Measurements from ENCODE around the gene DARS1. TPM values are rescaled to one million over a fixed set of nuclear protein-coding genes. Genes with fewer than 3 reads are reported as not detected.

DARS1 gene
- polyA plus RNA-seq, 1 of the 3 experiments (the other 2 are of a cell fraction) = 52.2 TPM

DNA sequence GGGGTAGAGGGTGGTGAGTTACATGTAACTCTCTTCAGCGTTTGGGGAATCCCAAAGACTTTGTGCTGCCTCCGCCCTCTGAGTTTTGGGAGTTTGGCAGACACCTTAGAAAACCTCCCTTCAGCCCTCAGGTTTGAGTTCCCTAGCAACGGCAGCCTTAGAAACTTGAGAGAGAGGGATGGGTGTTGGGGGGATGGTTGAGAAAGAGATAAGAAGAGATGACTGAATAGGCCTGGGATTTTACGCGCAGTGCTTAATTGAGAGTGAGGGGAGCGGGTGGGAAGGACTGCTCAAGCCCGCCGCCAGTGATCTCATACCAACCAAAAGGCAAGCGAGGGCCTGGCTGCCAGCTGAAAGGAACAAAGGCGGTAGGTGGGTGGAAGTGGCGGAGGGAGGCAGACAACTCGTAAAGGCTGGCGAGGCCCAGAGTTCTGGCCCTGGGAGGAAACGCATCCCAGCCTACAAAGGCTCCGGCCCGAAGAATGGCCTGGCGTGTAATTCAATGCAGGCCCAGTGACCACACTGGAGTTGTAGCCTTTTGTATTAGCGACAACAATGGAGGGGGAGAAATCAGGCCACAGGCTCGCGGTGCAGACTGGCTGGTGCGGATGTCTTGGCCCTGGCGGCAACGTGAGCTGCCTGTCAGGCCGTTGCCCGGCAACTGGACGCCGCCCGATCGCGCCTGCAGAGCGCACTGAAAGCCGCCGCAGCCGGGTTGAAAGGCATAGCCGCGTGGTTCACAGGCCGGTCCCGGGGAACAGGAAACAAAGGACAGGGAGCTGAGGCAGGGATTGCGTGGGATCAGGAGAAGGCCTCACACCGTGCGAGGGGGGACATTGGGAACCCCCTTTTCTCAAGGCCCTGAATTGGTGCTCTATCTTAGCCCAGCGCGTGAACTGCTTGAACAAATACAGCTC, 39.9 kb upstream of the DARS1 start:
- H3K9ac ChIP-seq = no peak overlapping the region
- peaks cover 0 to 2% of the 10 kb centered on the region in 2 experiments; a peak in 1 of 4 replicates for H3K4me1 ChIP-seq (ENCODE audit: control insufficient read depth in 1 of 2, insufficient read depth in 2 of 2, low read depth in 1 of 2, low read length in 1 of 2)
- no peak overlapping the region for H2AFZ ChIP-seq (ENCODE audit: low read depth)
- no peaks in the 10 kb centered on the region for H3K79me2 ChIP-seq (ENCODE audit: insufficient read depth)
- 0 out of 4 replicates have a peak overlapping the region, but pooled peaks of 1 of the 2 experiments have one; percentile 4 for H3K27ac ChIP-seq (ENCODE audit: low read depth in 2 of 2, low read length in 1 of 2)
- no peaks in the 10 kb centered on the region for H3F3A ChIP-seq (replicated peaks; ENCODE audit: insufficient read depth)
- H3K4me3 ChIP-seq (ENCODE audit: low read depth in 2 of 2, low read length in 1 of 2) = no peak overlapping the region
- TF ChIP-seq NFIC (IDR thresholded peaks at IDR 0.05; ENCODE audit: borderline replicate concordance) (no peak), CHD2 (IDR thresholded peaks at IDR 0.05; ENCODE audit: low read length, partially characterized antibody) (no peak), MXI1 (IDR thresholded peaks at IDR 0.05; ENCODE audit: low read depth, low read length) (peak; percentile 61; the same call in 1 of the 2 replicates)
- no peak overlapping the region for H3K4me2 ChIP-seq
- H3K36me3 ChIP-seq (replicated peaks in 1 of 2; ENCODE audit: control insufficient read depth in 1 of 2, insufficient read depth in 2 of 2, low read length in 1 of 2) = no peaks in the 10 kb centered on the region
- no peaks in the 10 kb centered on the region for H3K9me3 ChIP-seq
- CTCF ChIA-PET = interaction anchor here (0.6 to 1.6 kb wide), 4 partner anchors 9 to 1949 kb away, joined by 3 to 4 read pairs (median 3); no protein-coding TSS in a partner anchor
- H3K27me3 ChIP-seq (ENCODE audit: insufficient read depth) = no peaks in the 10 kb centered on the region
- peak; percentile 44 for DNase-seq
- WGBS (ENCODE audit: low lambda C conversion rate) = 75% methylated on average over 39 of the region's 43 CpGs
- H3K9me2 ChIP-seq = no peaks in the 10 kb centered on the region
- H4K20me1 ChIP-seq (ENCODE audit: insufficient read depth) = no peaks in the 10 kb centered on the region
- POLR2A ChIA-PET = no interaction called here

- H3K79me2 ChIP-seq (ENCODE audit: insufficient read depth) = no peaks in the 10 kb centered on the region
- H3K4me2 ChIP-seq = no peak overlapping the region
- H3K4me1 ChIP-seq (ENCODE audit: control insufficient read depth in 1 of 2, insufficient read depth in 2 of 2, low read depth in 1 of 2, low read length in 1 of 2) = peaks cover 0 to 4% of the 10 kb centered on the region in 2 experiments; a peak in 1 of 4 replicates
- ChIA-PET CTCF (interaction anchor here (1.1 kb wide), 1 partner anchor 94 kb away, joined by 3 read pairs; no protein-coding TSS in a partner anchor), POLR2A (no interaction called here)
- H3F3A ChIP-seq (replicated peaks; ENCODE audit: insufficient read depth) = no peaks in the 10 kb centered on the region
- H3K27me3 ChIP-seq (ENCODE audit: insufficient read depth) = no peaks in the 10 kb centered on the region
- no peak for TF ChIP-seq NFIC (IDR thresholded peaks at IDR 0.05; ENCODE audit: borderline replicate concordance)
- TF ChIP-seq EP300 (IDR thresholded peaks at IDR 0.05; ENCODE audit: borderline replicate concordance in 1 of 2, low read depth in 1 of 2, low read length in 1 of 2) = no peak
- no peak overlapping the region for H3K9ac ChIP-seq
- WGBS (ENCODE audit: low lambda C conversion rate) = 81% methylated on average over 3 of the region's 3 CpGs
- H3K27ac ChIP-seq (ENCODE audit: low read depth in 2 of 2, low read length in 1 of 2) = no peak overlapping the region
- H3K4me3 ChIP-seq (ENCODE audit: low read depth in 2 of 2, low read length in 1 of 2) = no peak overlapping the region
- no peak for DNase-seq
- H4K20me1 ChIP-seq (ENCODE audit: insufficient read depth) = no peaks in the 10 kb centered on the region
- H3K9me2 ChIP-seq = no peaks in the 10 kb centered on the region
- H2AFZ ChIP-seq (ENCODE audit: low read depth) = no peak overlapping the region
- no peaks in the 10 kb centered on the region for H3K36me3 ChIP-seq (replicated peaks in 1 of 2; ENCODE audit: control insufficient read depth in 1 of 2, insufficient read depth in 2 of 2, low read length in 1 of 2)
- H3K9me3 ChIP-seq = no peaks in the 10 kb centered on the region
These were observed 39.2 kb upstream of the DARS1 start for GRCh38 chr2:136024616-136025015.

- no peak overlapping the region for H3K9ac ChIP-seq
- no peaks in the 10 kb centered on the region for H3K36me3 ChIP-seq (replicated peaks in 1 of 2; ENCODE audit: control insufficient read depth in 1 of 2, insufficient read depth in 2 of 2, low read length in 1 of 2)
- H3K9me2 ChIP-seq = no peaks in the 10 kb centered on the region
- no peak overlapping the region for H3K4me3 ChIP-seq (ENCODE audit: low read depth in 2 of 2, low read length in 1 of 2)
- no peaks in the 10 kb centered on the region for H4K20me1 ChIP-seq (ENCODE audit: insufficient read depth)
- no peak overlapping the region for H3K27ac ChIP-seq (ENCODE audit: low read depth in 2 of 2, low read length in 1 of 2)
- no peaks in the 10 kb centered on the region for H3F3A ChIP-seq (replicated peaks; ENCODE audit: insufficient read depth)
- peaks cover 0 to 4% of the 10 kb centered on the region in 2 experiments; a peak in 1 of 4 replicates for H3K4me1 ChIP-seq (ENCODE audit: control insufficient read depth in 1 of 2, insufficient read depth in 2 of 2, low read depth in 1 of 2, low read length in 1 of 2)
- no peaks in the 10 kb centered on the region for H3K27me3 ChIP-seq (ENCODE audit: insufficient read depth)
- no peak overlapping the region for H3K4me2 ChIP-seq
- H2AFZ ChIP-seq (ENCODE audit: low read depth) = no peak overlapping the region
- CTCF ChIA-PET = no interaction called here
- POLR2A ChIA-PET = no interaction called here
- no peaks in the 10 kb centered on the region for H3K79me2 ChIP-seq (ENCODE audit: insufficient read depth)
- WGBS (ENCODE audit: low lambda C conversion rate) = 88% methylated on average over 6 of the region's 6 CpGs
- DNase-seq = no peak
- no peaks in the 10 kb centered on the region for H3K9me3 ChIP-seq
- TF ChIP-seq, protein P1, sequence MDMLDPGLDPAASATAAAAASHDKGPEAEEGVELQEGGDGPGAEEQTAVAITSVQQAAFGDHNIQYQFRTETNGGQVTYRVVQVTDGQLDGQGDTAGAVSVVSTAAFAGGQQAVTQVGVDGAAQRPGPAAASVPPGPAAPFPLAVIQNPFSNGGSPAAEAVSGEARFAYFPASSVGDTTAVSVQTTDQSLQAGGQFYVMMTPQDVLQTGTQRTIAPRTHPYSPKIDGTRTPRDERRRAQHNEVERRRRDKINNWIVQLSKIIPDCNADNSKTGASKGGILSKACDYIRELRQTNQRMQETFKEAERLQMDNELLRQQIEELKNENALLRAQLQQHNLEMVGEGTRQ (IDR thresholded peaks at IDR 0.05; ENCODE audit: borderline replicate concordance, low read depth, low read length) = no peak
- TF ChIP-seq MAX (IDR thresholded peaks at IDR 0.05; ENCODE audit: low read depth) (no peak), CHD2 (IDR thresholded peaks at IDR 0.05; ENCODE audit: low read length, partially characterized antibody) (no peak), RFX5 (IDR thresholded peaks at IDR 0.05; ENCODE audit: low read length) (no peak), FOXJ3 (CRISPR knock-in tag; IDR thresholded peaks at IDR 0.05) (no peak), NFIC (IDR thresholded peaks at IDR 0.05; ENCODE audit: borderline replicate concordance) (no peak), FOXM1 (IDR thresholded peaks at IDR 0.05; ENCODE audit: low read depth) (no peak), EP300 (IDR thresholded peaks at IDR 0.05; ENCODE audit: borderline replicate concordance in 1 of 2, low read depth in 1 of 2, low read length in 1 of 2) (no peak), ZBTB33 (IDR thresholded peaks at IDR 0.05; ENCODE audit: borderline replicate concordance, low read depth) (no peak)
- TF ChIP-seq, protein P2, sequence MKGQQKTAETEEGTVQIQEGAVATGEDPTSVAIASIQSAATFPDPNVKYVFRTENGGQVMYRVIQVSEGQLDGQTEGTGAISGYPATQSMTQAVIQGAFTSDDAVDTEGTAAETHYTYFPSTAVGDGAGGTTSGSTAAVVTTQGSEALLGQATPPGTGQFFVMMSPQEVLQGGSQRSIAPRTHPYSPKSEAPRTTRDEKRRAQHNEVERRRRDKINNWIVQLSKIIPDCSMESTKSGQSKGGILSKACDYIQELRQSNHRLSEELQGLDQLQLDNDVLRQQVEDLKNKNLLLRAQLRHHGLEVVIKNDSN (IDR thresholded peaks at IDR 0.05; ENCODE audit: borderline replicate concordance, low read depth) = no peak
These were observed 38.8 kb upstream of the DARS1 start for GRCh38 chr2:136024185-136024584.

Measured in SK-N-SH (cell line).